ENCODE measurements around the gene KIAA0232.
A peak's percentile ranks its signal among the peaks of the same experiment; 100 is the strongest.

- TF ChIP-seq, protein P1, sequence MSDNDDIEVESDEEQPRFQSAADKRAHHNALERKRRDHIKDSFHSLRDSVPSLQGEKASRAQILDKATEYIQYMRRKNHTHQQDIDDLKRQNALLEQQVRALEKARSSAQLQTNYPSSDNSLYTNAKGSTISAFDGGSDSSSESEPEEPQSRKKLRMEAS (IDR thresholded peaks at IDR 0.05; ENCODE audit: low read depth, low read length) = no peak
- TF ChIP-seq, protein P2, sequence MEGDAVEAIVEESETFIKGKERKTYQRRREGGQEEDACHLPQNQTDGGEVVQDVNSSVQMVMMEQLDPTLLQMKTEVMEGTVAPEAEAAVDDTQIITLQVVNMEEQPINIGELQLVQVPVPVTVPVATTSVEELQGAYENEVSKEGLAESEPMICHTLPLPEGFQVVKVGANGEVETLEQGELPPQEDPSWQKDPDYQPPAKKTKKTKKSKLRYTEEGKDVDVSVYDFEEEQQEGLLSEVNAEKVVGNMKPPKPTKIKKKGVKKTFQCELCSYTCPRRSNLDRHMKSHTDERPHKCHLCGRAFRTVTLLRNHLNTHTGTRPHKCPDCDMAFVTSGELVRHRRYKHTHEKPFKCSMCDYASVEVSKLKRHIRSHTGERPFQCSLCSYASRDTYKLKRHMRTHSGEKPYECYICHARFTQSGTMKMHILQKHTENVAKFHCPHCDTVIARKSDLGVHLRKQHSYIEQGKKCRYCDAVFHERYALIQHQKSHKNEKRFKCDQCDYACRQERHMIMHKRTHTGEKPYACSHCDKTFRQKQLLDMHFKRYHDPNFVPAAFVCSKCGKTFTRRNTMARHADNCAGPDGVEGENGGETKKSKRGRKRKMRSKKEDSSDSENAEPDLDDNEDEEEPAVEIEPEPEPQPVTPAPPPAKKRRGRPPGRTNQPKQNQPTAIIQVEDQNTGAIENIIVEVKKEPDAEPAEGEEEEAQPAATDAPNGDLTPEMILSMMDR (IDR thresholded peaks at IDR 0.05; ENCODE audit: low read depth, low read length) = peak; percentile 22
- TF ChIP-seq POLR2A (IDR thresholded peaks at IDR 0.05; ENCODE audit: extremely low read depth, insufficient read length) (no peak), MYC (IDR thresholded peaks at IDR 0.05; ENCODE audit: low read depth, low read length) (no peak)
Measured at GRCh38 chr4:6910340-6910959, 127.9 kb downstream of the KIAA0232 start.

Measured in NB4 (cell line).